Middle frontal gyrus (tissue), 1 donor: Measurements from ENCODE around the gene PLXNA4.

Experiments used
- DNase-seq: peaks from one replicate; pipeline ENCODE4 v3.0.0-alpha.2; 2015; ENCODE audit warnings: low spot score; ENCODE audit errors: extremely low spot score

PLXNA4 gene

DNA sequence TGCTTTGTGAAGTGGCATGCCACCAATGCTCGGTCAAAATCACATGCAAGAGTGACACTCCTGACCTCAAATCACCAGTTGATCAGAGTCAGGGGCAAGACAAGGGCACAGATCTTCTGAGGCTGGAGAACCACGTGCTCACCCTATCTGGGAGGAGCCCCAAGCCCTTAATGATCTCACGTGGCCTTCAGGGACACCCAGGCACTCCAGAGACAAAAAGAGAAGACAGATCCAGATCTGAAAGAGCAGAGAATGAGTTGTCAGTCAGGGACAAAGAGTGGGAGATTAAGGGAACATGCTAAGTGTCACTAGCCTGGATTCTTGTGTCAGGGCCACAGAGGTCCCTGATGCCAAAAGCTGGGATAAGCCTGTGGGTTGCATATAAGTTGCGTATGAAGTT is 134.3 kb downstream of the PLXNA4 start:
- DNase-seq: no peak

DNA sequence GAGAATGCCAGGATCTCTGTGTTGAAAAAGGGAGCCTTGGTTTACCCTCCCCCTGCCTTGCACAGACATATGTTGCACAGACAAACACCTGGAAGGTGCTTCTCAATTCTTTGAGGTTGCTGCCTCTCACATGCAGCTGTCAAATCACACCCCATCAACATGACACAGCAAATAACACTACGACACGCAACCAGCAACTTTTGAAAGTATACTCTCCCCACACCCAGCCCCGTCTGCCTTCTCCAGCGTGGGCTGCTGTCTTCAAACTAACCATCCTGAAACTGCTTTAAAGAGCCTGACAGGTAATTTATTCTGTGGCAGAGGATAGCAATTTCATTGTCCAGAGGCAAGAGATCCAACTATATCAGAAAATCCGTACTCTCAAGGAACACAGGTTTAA is 136.1 kb downstream of the PLXNA4 start:
- no peak for DNase-seq

- DNase-seq: no peak
These were observed 137.3 kb downstream of the PLXNA4 start for GRCh38 chr7:132438926-132439325.

DNA sequence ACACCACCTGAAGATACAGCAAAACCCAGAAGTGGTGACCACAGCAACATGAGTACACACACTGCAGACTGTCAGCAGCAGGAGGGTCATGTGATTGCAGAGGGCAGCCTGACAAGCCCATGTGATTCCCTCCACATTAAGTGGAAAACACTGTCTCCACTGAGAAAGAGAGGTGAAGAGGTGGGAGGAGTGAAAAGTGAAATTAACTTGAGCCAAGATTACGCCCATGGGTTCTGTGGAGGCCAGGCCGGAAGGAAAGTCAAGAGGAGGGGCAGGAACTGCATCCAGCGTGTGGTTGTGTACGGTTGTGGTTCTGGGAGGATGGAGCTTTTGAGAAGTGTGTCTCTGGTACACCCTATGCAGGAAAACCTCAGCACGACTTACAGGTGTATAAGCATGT is 138.5 kb downstream of the PLXNA4 start:
- DNase-seq: no peak

GRCh38 chr7:132436121-132436520 is 140.1 kb downstream of the PLXNA4 start:
- DNase-seq: no peak

- no peak for DNase-seq
These were observed 141.0 kb downstream of the PLXNA4 start for GRCh38 chr7:132435016-132435990.

GRCh38 chr7:132434041-132434440 is 142.2 kb downstream of the PLXNA4 start:
- no peak for DNase-seq

DNA sequence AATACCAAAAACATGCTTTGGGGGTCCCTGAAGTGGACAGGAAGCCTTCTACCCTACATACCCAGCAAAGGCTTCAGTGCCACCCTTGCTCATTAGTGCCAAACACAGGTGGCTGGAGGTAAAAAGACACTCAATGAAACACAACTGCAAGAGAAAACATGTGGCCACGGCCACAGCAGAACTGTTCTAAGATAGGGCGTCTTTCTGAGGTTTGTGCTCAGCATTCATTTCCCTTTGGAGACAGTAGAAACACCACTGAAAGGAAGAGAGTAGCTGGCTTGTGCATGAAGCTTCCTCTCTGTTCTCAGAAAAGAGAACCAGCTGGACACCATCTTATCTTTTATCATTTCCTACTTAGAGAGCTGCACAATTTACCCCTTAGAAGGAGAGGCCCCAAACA is 143.0 kb downstream of the PLXNA4 start:
- DNase-seq: no peak

- DNase-seq: no peak
These were observed 145.1 kb downstream of the PLXNA4 start for GRCh38 chr7:132430861-132431822.

DNA sequence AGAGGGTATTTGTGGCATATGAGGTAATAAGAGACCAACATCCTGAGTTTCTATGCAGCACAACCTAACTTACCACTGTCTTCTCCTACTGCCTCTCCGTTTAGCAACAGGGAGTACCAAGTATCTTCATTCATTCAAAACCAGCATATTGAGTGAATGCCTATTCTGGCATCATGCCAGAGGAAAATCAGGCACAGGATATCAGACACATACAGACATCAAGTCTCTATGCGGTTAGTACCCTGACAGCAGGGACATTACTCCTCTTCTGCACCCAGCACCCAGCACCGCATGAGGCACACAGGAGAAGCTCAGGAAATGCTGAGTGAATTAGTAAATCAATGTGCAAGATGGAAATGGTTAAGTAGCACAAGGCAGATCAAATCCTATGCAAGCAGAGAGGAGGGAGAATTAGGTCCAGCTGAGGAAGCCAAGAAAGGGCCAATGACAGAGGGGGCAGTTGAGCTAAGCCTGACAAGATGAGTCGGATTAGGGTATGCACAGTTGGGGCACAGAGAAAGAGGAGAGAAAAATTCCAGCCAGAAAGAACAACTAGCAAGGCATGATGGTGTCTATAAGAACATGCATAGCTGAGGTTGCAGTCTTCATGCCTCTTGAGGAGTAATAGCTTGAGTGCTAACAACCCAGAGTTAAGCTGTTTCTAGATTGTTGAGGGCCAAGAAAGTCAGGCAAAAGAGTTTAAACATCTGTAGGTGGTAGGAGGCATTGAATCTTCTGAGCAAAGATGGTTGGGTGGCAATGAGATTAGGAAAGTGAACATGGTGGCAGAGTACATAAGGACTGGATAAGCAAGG is 146.0 kb downstream of the PLXNA4 start:
- DNase-seq: no peak

GRCh38 chr7:132429181-132429580 is 147.1 kb downstream of the PLXNA4 start:
- no peak for DNase-seq

DNA sequence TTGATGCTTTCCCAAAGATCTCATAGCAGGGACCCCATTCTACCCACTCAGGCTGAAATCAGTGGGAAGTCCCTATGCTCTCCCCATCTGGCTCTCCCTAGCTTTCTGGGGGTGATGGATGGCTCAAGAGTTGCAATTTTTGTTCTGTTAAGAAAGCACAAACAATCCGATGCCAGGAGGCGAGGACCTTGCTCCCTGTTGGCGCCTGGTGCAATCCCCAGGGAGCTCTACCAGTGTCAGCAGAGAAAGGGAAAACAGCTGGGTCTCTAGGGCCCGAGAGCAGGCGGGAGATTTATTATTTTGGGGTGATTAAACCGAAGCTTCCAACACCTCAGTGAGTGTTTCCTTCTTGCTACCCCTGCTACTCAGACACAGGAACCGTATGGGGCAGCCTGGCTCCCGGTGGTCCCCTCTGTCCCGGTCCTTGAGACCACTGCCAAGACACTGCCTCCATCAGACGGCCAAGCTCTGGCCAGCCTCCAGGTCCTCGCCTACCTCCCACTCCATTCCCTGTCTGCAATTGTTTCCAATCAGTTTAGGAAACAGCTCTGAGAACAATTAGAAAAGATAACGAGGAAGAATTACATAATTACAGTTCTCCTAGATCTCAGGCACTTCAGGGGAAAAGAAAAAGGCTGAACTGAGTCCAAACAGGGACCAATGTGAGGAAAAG is 147.9 kb downstream of the PLXNA4 start:
- no peak for DNase-seq

DNA sequence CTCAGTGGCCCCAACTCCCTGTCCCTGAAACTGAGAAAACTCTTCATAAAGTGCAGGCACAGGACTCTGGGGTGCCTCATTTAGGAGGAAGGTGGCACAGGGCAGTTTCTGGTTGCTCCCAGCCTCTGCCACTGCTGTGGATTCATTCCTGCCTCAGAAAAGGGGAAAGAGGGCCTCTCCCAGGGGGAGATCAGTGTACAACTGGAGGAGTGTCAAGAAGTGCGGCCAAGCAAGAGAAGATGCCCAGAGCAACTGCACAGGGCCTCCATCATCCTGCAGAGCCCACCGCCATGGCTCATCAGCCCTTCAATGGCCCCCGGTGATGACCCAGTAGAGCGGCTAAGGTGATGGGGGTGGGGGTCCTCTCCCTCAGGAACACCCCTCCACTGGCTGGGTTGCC is 150.3 kb downstream of the PLXNA4 start:
- no peak for DNase-seq

DNA sequence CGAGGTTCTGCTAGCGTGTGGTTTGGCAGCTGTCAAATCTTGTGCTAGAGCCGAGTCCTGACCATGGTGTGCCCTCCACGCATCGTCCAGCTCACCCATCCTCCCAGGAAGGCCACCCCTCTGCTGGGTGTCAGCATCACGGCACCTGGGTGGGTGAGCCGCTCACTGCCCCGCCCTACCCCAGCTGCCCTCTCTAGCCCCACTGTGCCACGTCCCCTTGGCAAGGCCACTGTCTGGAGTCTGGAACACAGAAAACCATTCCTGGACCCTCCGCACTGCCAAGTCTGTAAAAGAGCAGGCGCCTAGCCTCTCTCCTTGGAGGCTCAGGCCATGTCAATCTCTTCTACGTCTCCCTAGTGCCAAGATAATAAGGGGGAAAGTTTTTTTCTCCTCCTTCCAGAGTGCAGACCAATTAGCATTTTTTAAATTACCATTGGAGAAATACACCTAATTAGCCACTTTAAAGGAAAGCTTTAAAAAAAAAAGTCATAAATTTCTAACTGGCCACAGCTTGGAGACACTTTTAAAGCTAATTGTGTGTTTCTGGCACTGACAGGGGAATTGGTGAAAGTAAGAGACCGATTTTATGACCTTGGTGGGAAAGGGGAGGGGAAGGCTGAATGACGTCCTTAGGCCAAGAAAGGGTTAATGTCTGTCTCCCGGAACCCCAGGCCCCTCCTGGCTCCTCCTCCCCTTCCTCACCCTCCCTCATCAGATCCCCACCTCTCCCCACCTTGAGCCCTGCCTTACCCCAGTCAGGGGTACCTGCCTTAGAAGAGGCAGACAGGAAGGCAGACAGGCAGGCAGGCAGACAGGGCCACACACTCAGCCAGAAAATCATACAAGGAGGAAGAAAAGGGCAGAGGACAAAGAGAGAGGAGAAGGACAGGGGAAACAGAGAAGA is 151.2 kb downstream of the PLXNA4 start:
- DNase-seq: no peak

- no peak for DNase-seq
These were observed 152.0 kb downstream of the PLXNA4 start for GRCh38 chr7:132424277-132424676.

GRCh38 chr7:132423594-132424200 is 152.6 kb downstream of the PLXNA4 start:
- DNase-seq: no peak

DNA sequence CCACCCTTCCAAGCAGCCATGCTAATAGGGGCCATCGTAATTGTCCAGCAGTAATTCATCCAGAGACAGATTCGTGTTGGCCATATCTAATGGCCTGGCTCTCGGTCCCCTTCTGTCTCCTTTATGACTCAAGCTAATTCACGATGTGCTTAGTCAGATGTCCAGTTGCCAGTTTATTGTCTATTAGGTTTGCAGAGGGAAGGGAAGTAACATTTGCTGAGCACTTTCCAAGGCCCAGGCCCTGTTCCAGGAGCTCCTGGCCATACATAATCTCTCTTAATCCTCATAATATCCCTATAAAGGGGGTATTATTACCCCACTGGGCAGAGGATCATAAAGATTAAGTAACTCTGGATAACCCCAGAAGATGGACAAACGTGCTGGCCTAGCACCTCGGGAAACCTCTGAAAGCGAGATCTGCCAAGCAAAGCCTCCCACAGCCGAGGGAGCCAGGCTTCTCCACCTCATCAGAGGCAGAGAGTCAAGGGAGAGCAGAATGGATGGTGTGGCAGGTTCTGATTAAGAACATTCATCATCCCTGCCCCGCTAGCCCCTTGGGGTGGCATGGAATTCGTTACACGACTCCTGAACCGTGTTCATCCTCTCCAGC is 153.7 kb downstream of the PLXNA4 start:
- DNase-seq: no peak

DNA sequence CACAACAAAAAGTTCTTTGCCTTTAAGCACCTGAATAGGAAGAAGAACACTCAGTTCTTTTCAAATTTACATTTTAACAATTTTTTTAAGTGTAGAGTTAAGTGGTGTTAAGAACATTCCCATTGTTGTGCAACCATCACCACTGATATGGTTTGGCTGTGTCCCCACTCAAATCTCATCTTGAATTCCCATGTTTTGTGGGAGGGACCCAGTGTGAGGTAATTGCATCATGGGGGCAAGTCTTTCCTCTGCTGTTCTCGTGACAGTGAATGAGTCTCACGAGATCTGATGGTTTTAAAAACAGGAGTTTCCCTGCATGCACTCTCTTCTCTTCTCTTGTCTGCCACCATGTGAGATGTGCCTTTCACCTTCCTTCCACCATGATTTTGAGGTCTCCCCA is 155.7 kb downstream of the PLXNA4 start:
- no peak for DNase-seq

GRCh38 chr7:132419542-132419941 is 156.7 kb downstream of the PLXNA4 start:
- no peak for DNase-seq
